ENCODE measurements around the gene SHROOM3. TPM values are rescaled to one million over a fixed set of nuclear protein-coding genes. Genes with fewer than 3 reads are reported as not detected.

SHROOM3 gene
- total RNA-seq, 1 donor from 2014 or later: 54.9 TPM

- H3K36me3 Mint-ChIP-seq (ENCODE audit: insufficient read depth): no peaks in the 10 kb centered on the region
- TF ChIP-seq CTCF (IDR thresholded peaks at IDR 0.05; ENCODE audit: unreplicated experiment): no peak
- H3K27me3 Mint-ChIP-seq: no peaks in the 10 kb centered on the region
- peaks cover 42% of the 10 kb centered on the region for H3K4me1 Mint-ChIP-seq (ENCODE audit: low read depth)
- no peak overlapping the region for H3K4me3 Mint-ChIP-seq (ENCODE audit: low read depth)
- H3K27ac Mint-ChIP-seq: peak overlapping the region; percentile 23
- no peaks in the 10 kb centered on the region for H3K9me3 Mint-ChIP-seq (ENCODE audit: low read depth)
- no peak for DNase-seq (ENCODE audit: low spot score, unreplicated experiment)
These were observed 147.2 kb downstream of the SHROOM3 start for GRCh38 chr4:76582074-76582816.

GRCh38 chr4:76582817-76583087, 147.7 kb downstream of the SHROOM3 start:
- Mint-ChIP-seq H3K36me3 (ENCODE audit: insufficient read depth) (no peaks in the 10 kb centered on the region), H3K27ac (peak overlapping the region; percentile 23), H3K27me3 (no peaks in the 10 kb centered on the region), H3K4me3 (ENCODE audit: low read depth) (no peak overlapping the region), H3K4me1 (ENCODE audit: low read depth) (peaks cover 46% of the 10 kb centered on the region), H3K9me3 (ENCODE audit: low read depth) (no peaks in the 10 kb centered on the region)
- no peak for DNase-seq (ENCODE audit: low spot score, unreplicated experiment)
- TF ChIP-seq CTCF (IDR thresholded peaks at IDR 0.05; ENCODE audit: unreplicated experiment): no peak

- Mint-ChIP-seq H3K27me3 (no peaks in the 10 kb centered on the region), H3K4me3 (ENCODE audit: low read depth) (no peak overlapping the region), H3K27ac (peak overlapping the region; percentile 97), H3K36me3 (ENCODE audit: insufficient read depth) (no peaks in the 10 kb centered on the region), H3K9me3 (ENCODE audit: low read depth) (no peaks in the 10 kb centered on the region), H3K4me1 (ENCODE audit: low read depth) (peaks cover 60% of the 10 kb centered on the region)
- no peak for DNase-seq (ENCODE audit: low spot score, unreplicated experiment)
- TF ChIP-seq CTCF (IDR thresholded peaks at IDR 0.05; ENCODE audit: unreplicated experiment): no peak
These were observed 149.5 kb downstream of the SHROOM3 start for GRCh38 chr4:76584241-76585152.

- peak overlapping the region; percentile 97 for H3K27ac Mint-ChIP-seq
- no peaks in the 10 kb centered on the region for H3K27me3 Mint-ChIP-seq
- no peaks in the 10 kb centered on the region for H3K9me3 Mint-ChIP-seq (ENCODE audit: low read depth)
- no peak for DNase-seq (ENCODE audit: low spot score, unreplicated experiment)
- TF ChIP-seq CTCF (IDR thresholded peaks at IDR 0.05; ENCODE audit: unreplicated experiment): no peak
- peak overlapping the region; percentile 73 for H3K4me3 Mint-ChIP-seq (ENCODE audit: low read depth)
- H3K36me3 Mint-ChIP-seq (ENCODE audit: insufficient read depth): no peaks in the 10 kb centered on the region
- peaks cover 60% of the 10 kb centered on the region for H3K4me1 Mint-ChIP-seq (ENCODE audit: low read depth)
These were observed 150.2 kb downstream of the SHROOM3 start for GRCh38 chr4:76585272-76585671.

GRCh38 chr4:76585897-76586360, 150.9 kb downstream of the SHROOM3 start:
- Mint-ChIP-seq H3K4me1 (ENCODE audit: low read depth) (peaks cover 66% of the 10 kb centered on the region), H3K36me3 (ENCODE audit: insufficient read depth) (no peaks in the 10 kb centered on the region), H3K27me3 (no peaks in the 10 kb centered on the region)

More at GRCh38 chr4:76585897-76586360, 150.9 kb downstream of the SHROOM3 start:
- TF ChIP-seq CTCF (IDR thresholded peaks at IDR 0.05; ENCODE audit: unreplicated experiment): peak; percentile 13
- Mint-ChIP-seq H3K4me3 (ENCODE audit: low read depth) (peak overlapping the region; percentile 73), H3K9me3 (ENCODE audit: low read depth) (no peaks in the 10 kb centered on the region), H3K27ac (peak overlapping the region; percentile 97)
- DNase-seq (ENCODE audit: low spot score, unreplicated experiment): peak; percentile 56

Measured in progenitor cell of endocrine pancreas (in vitro differentiated cells).